ENCODE data around the gene NEDD1.
A peak's percentile ranks its signal among the peaks of the same experiment; 100 is the strongest.

NEDD1 gene

DNA sequence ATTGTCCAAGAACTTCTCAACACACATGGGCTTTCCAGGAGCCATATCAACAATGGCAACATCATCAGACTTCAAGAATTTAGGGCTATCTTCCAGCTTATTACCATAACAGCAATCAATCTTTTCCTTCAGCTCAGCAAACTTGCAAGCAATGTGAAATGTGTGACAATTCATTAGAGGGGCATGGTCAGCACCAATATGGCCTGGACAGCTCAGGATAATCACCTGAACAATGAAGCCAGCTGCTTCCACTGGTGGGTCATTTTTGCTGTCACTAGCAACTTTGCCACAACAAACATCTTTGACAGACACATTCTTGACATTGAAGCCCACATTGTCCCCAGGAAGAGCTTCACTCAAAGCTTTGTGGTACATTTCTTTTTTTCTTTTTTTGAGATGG is 5.9 kb upstream of the NEDD1 start:
- H3K36me3 ChIP-seq (ENCODE audit: insufficient read depth, low read length), result no peaks in the 10 kb centered on the region
- H3K27me3 ChIP-seq (ENCODE audit: insufficient read depth, low read length), result peaks cover 7% of the 10 kb centered on the region; the same call in 1 of the 2 replicates
- H3K27ac ChIP-seq (ENCODE audit: low read depth, low read length), result no peak overlapping the region
- no peak overlapping the region for H3K4me3 ChIP-seq (ENCODE audit: low read depth, low read length)
- no peaks in the 10 kb centered on the region for H3K79me2 ChIP-seq (ENCODE audit: control insufficient read depth, insufficient read depth, low read length, unreplicated experiment)
- H2AFZ ChIP-seq (ENCODE audit: low read length, unreplicated experiment), result no peak overlapping the region
- H3K4me1 ChIP-seq (ENCODE audit: control insufficient read depth, insufficient read depth, low read length, unreplicated experiment), result no peaks in the 10 kb centered on the region

DNA sequence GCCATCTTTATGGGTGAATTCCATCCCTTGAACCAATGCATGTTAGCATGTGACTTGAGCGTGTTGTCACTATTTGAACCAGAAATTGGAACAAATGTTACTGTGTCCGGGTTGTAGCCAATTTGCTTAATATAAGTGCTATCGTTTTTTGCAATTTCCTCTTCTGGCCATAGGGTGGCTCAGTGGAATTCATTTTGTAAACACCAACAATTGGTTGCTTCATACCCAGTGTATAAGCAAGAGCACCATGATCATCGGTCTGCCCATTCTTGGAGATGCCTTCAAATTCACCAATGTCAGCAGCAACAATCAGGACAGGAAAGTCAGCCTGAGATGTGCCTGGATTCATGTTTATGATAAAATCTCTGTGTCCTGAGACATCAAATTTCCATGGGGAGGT is 5.0 kb upstream of the NEDD1 start:
- Histone ChIP-seq H3K79me2 (ENCODE audit: control insufficient read depth, insufficient read depth, low read length, unreplicated experiment) (no peaks in the 10 kb centered on the region), H3K27me3 (ENCODE audit: insufficient read depth, low read length) (peaks cover 7% of the 10 kb centered on the region; the same call in 1 of the 2 replicates), H2AFZ (ENCODE audit: low read length, unreplicated experiment) (no peak overlapping the region), H3K36me3 (ENCODE audit: insufficient read depth, low read length) (no peaks in the 10 kb centered on the region), H3K4me3 (ENCODE audit: low read depth, low read length) (no peak overlapping the region), H3K27ac (ENCODE audit: low read depth, low read length) (no peak overlapping the region), H3K4me1 (ENCODE audit: control insufficient read depth, insufficient read depth, low read length, unreplicated experiment) (no peaks in the 10 kb centered on the region)

DNA sequence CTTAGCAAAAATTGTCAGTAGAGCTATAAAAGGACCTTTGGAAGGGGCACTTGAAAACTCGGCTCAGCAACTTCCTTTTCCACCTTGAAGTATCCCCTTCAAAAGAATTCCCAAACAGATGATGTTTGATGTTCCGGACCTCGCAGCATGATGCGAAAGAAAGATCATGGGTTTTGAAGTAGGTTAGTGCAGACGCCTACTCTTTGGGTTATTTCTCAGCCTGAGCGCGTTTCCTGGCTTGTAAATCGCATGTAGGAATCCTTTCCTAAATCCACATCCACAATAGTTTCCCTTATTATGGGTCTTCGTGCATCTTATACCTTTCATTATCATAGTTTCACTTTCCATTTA is 584 bp upstream of the NEDD1 start:
- peak overlapping the region; percentile 100 for H3K4me3 ChIP-seq (ENCODE audit: low read depth, low read length)
- H3K27me3 ChIP-seq (ENCODE audit: insufficient read depth, low read length), result no peaks in the 10 kb centered on the region
- H3K79me2 ChIP-seq (ENCODE audit: control insufficient read depth, insufficient read depth, low read length, unreplicated experiment), result peaks cover 39% of the 10 kb centered on the region
- peak overlapping the region; percentile 100 for H2AFZ ChIP-seq (ENCODE audit: low read length, unreplicated experiment)
- no peaks in the 10 kb centered on the region for H3K36me3 ChIP-seq (ENCODE audit: insufficient read depth, low read length)
- H3K27ac ChIP-seq (ENCODE audit: low read depth, low read length), result peak overlapping the region; percentile 76
- peaks cover 21% of the 10 kb centered on the region for H3K4me1 ChIP-seq (ENCODE audit: control insufficient read depth, insufficient read depth, low read length, unreplicated experiment)

DNA sequence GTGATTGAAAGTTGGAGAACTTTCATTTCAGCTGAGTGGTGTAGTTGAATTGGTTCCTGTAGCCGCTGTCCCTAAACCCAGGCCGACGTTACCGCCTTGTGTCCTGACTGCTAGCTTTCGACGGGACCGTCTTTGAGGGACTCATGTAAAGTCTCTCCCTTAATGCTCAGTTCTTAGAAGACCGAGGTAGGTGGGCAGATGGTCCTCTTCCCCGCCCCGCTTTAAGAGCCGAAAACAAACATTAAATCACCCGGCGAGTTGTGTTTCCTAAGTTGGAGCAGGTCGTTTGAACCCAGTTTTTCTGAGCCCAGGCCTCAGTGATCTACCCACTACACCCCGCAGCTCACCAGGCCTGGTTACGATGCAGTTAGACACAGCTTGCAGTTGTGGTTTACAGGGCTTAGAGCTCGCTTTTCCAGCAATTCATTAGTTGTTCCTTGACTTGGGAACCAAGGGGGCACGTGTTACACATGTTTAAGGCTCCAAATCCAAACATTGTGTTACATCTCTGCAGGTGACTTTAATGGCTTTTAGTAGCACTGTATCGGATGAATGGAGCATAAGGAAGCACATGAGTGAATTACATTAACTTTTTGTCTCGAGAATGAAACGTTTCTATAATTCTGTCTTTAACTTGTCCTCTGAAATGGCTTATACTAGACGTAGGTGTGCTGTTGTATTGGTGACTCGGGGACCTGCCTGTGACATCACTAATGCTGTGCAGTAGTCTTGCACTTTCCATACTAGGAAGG is 790 bp downstream of the NEDD1 start:
- Histone ChIP-seq H2AFZ (ENCODE audit: low read length, unreplicated experiment) (peak overlapping the region; percentile 100), H3K27ac (ENCODE audit: low read depth, low read length) (peak overlapping the region; percentile 76; the same call in 1 of the 2 replicates), H3K36me3 (ENCODE audit: insufficient read depth, low read length) (no peaks in the 10 kb centered on the region), H3K27me3 (ENCODE audit: insufficient read depth, low read length) (no peaks in the 10 kb centered on the region), H3K79me2 (ENCODE audit: control insufficient read depth, insufficient read depth, low read length, unreplicated experiment) (peaks cover 42% of the 10 kb centered on the region), H3K4me3 (ENCODE audit: low read depth, low read length) (peak overlapping the region; percentile 100), H3K4me1 (ENCODE audit: control insufficient read depth, insufficient read depth, low read length, unreplicated experiment) (peaks cover 21% of the 10 kb centered on the region)

DNA sequence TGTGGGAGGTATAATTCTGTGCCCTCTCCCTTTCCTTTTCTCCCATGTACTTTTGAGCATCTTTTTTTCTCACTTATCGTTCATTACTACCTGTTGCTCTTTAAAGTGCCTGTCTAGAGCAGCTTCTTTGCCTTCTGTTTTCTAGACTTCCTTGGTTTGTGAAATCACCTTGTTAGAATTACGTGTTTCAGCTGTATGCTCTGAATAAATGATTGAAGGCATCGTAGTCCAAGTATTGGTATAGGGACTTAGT is 1.3 kb downstream of the NEDD1 start:
- Histone ChIP-seq H3K4me3 (ENCODE audit: low read depth, low read length) (peak overlapping the region; percentile 100), H3K27me3 (ENCODE audit: insufficient read depth, low read length) (no peaks in the 10 kb centered on the region), H2AFZ (ENCODE audit: low read length, unreplicated experiment) (peak overlapping the region; percentile 100), H3K27ac (ENCODE audit: low read depth, low read length) (no peak overlapping the region), H3K4me1 (ENCODE audit: control insufficient read depth, insufficient read depth, low read length, unreplicated experiment) (peaks cover 21% of the 10 kb centered on the region), H3K36me3 (ENCODE audit: insufficient read depth, low read length) (no peaks in the 10 kb centered on the region), H3K79me2 (ENCODE audit: control insufficient read depth, insufficient read depth, low read length, unreplicated experiment) (peaks cover 45% of the 10 kb centered on the region)

DNA sequence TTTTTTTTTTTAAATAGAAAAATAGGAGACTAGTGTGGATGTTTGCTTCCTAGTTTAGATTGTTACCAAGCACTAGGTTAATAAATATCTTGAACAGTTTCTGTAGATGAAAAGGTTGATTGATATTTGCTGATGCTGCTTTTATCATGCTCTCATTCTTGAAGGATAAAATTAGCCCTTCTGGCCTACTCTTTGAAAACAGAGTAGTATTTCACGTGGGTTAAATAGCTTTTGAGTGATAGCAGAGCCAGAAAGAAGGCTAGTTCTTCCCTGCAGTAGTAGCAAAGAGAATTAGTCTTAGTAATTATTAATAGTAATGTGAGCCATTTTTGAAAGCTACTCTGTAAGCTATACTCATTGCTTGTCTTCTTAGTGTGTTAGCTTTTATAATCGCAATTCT is 5.2 kb downstream of the NEDD1 start:
- no peak overlapping the region for H2AFZ ChIP-seq (ENCODE audit: low read length, unreplicated experiment)
- no peak overlapping the region for H3K4me3 ChIP-seq (ENCODE audit: low read depth, low read length)
- H3K79me2 ChIP-seq (ENCODE audit: control insufficient read depth, insufficient read depth, low read length, unreplicated experiment), result peaks cover 58% of the 10 kb centered on the region
- H3K27ac ChIP-seq (ENCODE audit: low read depth, low read length), result no peak overlapping the region
- H3K27me3 ChIP-seq (ENCODE audit: insufficient read depth, low read length), result no peaks in the 10 kb centered on the region
- no peaks in the 10 kb centered on the region; the same call in 1 of the 2 replicates for H3K36me3 ChIP-seq (ENCODE audit: insufficient read depth, low read length)
- peaks cover 21% of the 10 kb centered on the region for H3K4me1 ChIP-seq (ENCODE audit: control insufficient read depth, insufficient read depth, low read length, unreplicated experiment)

DNA sequence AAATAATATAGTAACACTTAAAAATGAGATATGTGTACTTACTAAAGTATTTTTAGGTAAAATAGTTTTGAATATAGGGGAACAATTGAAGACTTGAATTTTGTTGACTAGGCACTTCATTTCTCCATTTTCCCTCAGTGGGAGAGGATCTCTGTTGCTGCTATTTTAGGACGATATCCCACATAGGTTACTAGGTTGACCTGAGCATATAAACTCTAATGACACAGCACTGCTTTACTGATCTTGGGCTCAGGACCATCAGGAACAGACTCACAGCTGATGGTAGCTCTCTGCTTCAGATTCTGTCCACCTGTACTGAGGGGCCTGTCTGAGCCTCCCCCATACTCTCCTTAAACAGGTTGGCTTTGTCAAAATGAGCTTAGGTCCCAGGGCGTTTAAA is 5.9 kb downstream of the NEDD1 start:
- Histone ChIP-seq H3K79me2 (ENCODE audit: control insufficient read depth, insufficient read depth, low read length, unreplicated experiment) (peaks cover 51% of the 10 kb centered on the region), H3K27ac (ENCODE audit: low read depth, low read length) (no peak overlapping the region), H3K36me3 (ENCODE audit: insufficient read depth, low read length) (no peaks in the 10 kb centered on the region; the same call in 1 of the 2 replicates), H3K4me1 (ENCODE audit: control insufficient read depth, insufficient read depth, low read length, unreplicated experiment) (peaks cover 20% of the 10 kb centered on the region), H3K27me3 (ENCODE audit: insufficient read depth, low read length) (no peaks in the 10 kb centered on the region), H2AFZ (ENCODE audit: low read length, unreplicated experiment) (no peak overlapping the region), H3K4me3 (ENCODE audit: low read depth, low read length) (no peak overlapping the region)

DNA sequence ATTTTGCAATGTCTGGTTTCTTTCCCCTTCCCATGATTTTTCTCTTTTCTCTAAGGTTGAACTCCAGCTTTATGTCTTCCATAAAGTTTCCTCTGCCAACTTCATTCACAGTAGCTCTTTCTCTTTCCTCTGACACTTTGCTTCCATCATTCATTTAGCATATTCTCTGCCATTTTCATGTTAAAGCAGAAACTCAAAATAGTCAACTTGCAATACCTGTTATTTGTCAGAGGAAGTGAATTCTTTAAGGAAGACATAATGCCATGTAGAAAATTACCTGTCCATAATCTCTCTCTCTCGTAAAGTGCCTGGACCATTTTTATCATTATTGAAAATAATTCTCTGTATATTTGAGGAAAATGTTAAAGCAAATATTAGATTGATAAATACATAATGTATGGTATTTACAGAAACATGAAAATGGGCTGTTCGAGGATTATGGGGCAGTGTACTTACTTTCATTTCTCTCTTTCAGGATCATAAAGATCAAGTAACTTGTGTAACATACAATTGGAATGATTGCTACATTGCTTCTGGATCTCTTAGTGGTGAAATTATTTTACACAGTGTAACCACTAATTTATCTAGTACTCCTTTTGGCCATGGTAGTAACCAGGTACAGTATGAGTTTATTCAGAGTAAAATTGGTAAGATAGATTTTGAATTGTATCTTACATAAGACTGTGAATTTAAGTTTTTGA is 12.6 kb downstream of the NEDD1 start:
- peaks cover 14% of the 10 kb centered on the region for H3K79me2 ChIP-seq (ENCODE audit: control insufficient read depth, insufficient read depth, low read length, unreplicated experiment)
- H3K27ac ChIP-seq (ENCODE audit: low read depth, low read length), result no peak overlapping the region
- H3K36me3 ChIP-seq (ENCODE audit: insufficient read depth, low read length), result peaks cover 34% of the 10 kb centered on the region
- H3K27me3 ChIP-seq (ENCODE audit: insufficient read depth, low read length), result no peaks in the 10 kb centered on the region
- H2AFZ ChIP-seq (ENCODE audit: low read length, unreplicated experiment), result no peak overlapping the region
- H3K4me3 ChIP-seq (ENCODE audit: low read depth, low read length), result no peak overlapping the region
- H3K4me1 ChIP-seq (ENCODE audit: control insufficient read depth, insufficient read depth, low read length, unreplicated experiment), result no peaks in the 10 kb centered on the region

DNA sequence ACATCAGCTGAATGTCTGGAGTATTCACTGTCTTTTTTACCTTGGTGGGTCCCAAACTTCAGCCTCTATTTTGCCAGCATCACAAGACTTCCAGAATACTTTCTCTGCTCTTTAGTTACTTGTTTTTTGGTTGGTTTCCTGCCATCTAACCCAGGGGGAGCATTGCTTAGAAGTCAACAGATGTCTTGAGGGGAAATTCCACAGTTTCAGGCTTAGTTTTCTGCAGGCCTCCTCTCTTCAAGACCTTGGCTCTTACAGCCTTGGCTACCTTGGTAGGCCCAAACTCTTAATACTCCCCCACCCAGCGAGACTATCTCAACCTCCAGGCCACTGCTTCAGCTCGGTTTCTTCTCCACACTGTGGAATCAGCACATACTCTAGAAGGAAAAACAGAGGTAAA is 41.7 kb downstream of the NEDD1 start:
- Histone ChIP-seq H3K79me2 (ENCODE audit: control insufficient read depth, insufficient read depth, low read length, unreplicated experiment) (no peaks in the 10 kb centered on the region), H3K4me3 (ENCODE audit: low read depth, low read length) (no peak overlapping the region), H3K36me3 (ENCODE audit: insufficient read depth, low read length) (peaks cover 23% of the 10 kb centered on the region), H3K4me1 (ENCODE audit: control insufficient read depth, insufficient read depth, low read length, unreplicated experiment) (no peaks in the 10 kb centered on the region), H3K27me3 (ENCODE audit: insufficient read depth, low read length) (no peaks in the 10 kb centered on the region), H3K27ac (ENCODE audit: low read depth, low read length) (no peak overlapping the region), H2AFZ (ENCODE audit: low read length, unreplicated experiment) (no peak overlapping the region)

DNA sequence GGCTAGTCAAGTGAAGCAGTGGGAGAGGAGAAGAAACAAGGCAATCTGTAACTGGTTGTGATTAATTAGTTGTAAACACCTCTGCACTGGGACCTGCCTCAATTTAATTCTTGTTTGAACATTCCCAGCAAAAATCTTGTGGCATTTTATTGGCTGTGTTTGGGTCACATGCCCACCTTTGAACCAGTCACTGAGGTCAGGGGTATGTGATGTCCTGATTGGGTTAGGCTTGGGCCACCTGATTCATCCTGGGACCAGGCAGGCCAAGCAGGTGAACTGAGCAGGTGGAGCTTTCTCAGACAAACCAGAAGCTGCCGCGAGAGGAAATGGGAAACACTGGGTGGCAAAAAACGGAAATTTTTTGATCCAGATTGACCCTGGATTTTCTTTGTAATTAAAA is 72.5 kb downstream of the NEDD1 start:
- Histone ChIP-seq H3K79me2 (ENCODE audit: control insufficient read depth, insufficient read depth, low read length, unreplicated experiment) (no peaks in the 10 kb centered on the region), H3K27ac (ENCODE audit: low read depth, low read length) (no peak overlapping the region), H2AFZ (ENCODE audit: low read length, unreplicated experiment) (no peak overlapping the region), H3K4me3 (ENCODE audit: low read depth, low read length) (no peak overlapping the region), H3K27me3 (ENCODE audit: insufficient read depth, low read length) (0 out of 2 replicates have a peak, but pooled peaks cover 3% of the 10 kb centered on the region), H3K36me3 (ENCODE audit: insufficient read depth, low read length) (no peaks in the 10 kb centered on the region), H3K4me1 (ENCODE audit: control insufficient read depth, insufficient read depth, low read length, unreplicated experiment) (peaks cover 11% of the 10 kb centered on the region)

DNA sequence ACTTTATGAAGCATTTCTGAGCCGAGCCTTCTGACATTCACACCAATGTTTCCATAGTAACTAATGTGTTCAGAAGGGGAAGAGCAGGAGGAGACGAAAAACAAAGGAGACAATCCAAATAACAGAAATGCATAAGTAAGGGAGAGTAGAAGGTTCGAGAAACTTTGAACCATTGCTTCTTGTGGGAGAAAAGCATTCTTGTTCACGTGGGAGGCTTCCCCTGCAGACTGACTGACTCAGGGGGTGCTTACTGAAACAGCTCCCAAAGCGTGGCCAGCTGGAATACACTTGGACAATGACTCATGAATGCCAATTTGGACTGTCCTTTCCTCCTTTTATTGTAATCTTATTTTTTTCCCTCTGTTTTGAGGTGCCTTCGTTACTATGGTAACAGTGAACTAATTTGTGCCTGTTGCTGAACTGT is 73.9 kb downstream of the NEDD1 start:
- peak overlapping the region; percentile 45 for H2AFZ ChIP-seq (ENCODE audit: low read length, unreplicated experiment)

More for the DNA sequence above, 73.9 kb downstream of the NEDD1 start:
- Histone ChIP-seq H3K36me3 (ENCODE audit: insufficient read depth, low read length) (no peaks in the 10 kb centered on the region), H3K27me3 (ENCODE audit: insufficient read depth, low read length) (peaks cover 4% of the 10 kb centered on the region), H3K4me3 (ENCODE audit: low read depth, low read length) (no peak overlapping the region), H3K27ac (ENCODE audit: low read depth, low read length) (0 out of 2 replicates have a peak overlapping the region, but pooled peaks have one; percentile 9), H3K4me1 (ENCODE audit: control insufficient read depth, insufficient read depth, low read length, unreplicated experiment) (peaks cover 14% of the 10 kb centered on the region), H3K79me2 (ENCODE audit: control insufficient read depth, insufficient read depth, low read length, unreplicated experiment) (no peaks in the 10 kb centered on the region)
